HG03565 (cell line): ENCODE measurements around the gene IZUMO3.
"Not testable (repeated sequence)": the region's sequence is repeated elsewhere in the genome, so short reads cannot be mapped to it uniquely, and the experiment has no call there.

ENCODE experiments used
- ATAC-seq: cut with Tn5 transposase; IDR thresholded peaks from one replicate; pipeline ENCODE4 v1.9.1; 2021; ENCODE audit warnings: mild to moderate bottlenecking, moderate library complexity; ENCODE audit not compliant: unreplicated experiment

The IZUMO3 gene, protein sequence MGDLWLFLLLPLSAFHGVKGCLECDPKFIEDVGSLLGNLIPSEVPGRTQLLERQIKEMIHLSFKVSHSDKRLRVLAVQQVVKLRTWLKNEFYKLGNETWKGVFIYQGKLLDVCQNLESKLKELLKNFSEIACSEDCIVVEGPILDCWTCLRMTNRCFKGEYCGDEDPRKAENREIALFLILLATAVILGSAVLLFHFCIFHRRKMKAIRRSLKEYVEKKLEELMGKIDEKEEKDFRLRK

DNA sequence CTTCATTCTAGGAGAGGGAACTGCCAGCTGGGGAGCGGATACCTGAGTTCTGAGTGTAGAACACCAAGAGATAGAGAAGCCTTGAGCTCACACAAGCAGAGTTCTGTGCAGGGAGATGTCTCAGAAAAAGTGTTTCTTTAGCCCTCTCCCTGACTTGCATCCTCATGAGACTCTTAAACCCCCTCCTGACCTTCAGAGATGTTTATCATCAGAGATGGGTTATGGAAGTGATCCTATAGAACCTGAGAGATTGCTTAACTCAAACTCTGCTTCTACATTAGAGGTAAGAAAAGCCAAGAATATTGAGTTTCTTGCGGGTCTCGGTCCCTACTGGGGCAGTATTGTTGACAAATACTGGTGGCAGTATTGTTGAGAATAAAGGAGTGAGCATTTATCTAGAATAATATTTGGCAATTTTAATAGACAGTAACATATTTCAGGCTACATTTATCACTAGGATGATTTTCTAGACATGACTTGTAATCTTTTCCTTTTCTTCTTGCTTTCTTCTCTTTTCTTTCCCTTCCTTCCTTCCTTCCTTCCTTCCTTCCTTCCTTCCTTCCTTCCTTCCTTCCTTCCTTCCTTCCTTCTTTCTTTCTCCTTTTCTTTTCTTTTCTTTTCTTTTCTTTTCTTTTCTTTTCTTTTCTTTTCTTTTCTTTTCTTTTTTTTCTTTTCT lies at the start of gene IZUMO3:
Gene IZUMO3 (minus strand): TSS at position 51 of the 676 bp plus-strand sequence. CDS start 248 bp downstream, outside the sequence.
- no peak for ATAC-seq

DNA sequence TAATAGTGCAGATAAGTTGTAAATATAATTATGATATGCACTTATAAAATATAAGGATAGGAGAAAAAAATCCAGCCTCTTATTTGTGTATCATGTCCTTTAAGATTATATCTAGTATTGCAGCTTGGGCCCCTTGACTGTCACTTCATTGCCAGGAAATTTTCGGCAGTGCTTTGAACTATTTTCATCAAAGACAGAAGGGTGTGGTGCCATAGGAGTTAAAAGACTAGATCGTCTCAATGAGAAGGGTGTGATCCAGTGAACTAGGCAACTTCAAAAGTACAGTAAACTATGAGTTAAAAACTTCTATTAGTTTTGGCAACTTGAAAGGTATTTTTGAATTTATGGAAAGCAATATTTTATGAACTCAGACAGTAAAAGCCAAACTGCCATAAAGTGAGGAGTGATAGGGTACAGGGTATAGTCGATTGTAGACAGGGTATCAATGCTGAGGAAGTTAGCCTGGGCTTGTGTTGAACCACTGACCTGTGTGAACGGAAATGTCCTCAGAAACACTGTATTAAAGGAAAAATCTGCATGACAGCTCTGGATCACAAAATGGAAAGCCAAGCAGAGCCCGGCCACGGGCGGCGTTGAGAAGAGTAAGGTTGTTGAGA lies 48.6 kb upstream of the IZUMO3 start:
- ATAC-seq = no peak

DNA sequence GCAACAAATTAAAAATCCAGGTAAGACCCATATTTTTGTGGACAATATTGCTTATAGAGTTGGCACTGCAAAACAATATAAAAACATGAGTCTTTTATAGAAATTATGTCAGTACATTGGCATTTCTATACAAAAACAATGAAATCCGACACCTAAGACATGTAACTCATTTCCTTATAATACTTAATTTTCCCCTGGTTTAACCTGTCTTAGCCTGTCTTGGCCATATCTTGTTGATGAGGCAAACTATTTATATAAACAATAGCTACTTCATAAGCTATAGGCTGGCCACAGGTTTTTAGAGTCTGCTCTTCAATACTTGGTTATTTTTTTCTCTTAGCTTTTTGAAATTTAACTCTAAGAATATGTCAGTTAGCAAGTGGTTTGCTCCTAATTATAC lies 44.7 kb upstream of the IZUMO3 start:
- no peak for ATAC-seq

DNA sequence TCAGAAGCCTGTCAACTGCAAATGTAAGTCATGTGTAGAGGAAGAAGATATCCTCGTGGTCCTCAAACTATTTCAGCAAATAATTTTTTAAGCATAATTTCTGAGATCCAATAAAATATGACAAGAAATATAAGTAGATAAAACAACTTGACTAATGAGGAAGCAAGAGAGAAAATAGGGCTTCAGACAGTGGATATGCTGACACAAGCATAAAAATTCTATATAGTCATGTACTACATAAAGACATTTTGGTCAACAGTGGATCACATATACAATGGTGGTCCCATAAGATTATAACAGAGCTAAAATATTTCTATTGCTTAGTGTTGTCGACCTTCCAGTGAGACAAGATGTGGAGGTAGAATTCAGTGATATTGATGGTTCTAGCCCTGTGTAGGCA lies 42.2 kb upstream of the IZUMO3 start:
- ATAC-seq = no peak

DNA sequence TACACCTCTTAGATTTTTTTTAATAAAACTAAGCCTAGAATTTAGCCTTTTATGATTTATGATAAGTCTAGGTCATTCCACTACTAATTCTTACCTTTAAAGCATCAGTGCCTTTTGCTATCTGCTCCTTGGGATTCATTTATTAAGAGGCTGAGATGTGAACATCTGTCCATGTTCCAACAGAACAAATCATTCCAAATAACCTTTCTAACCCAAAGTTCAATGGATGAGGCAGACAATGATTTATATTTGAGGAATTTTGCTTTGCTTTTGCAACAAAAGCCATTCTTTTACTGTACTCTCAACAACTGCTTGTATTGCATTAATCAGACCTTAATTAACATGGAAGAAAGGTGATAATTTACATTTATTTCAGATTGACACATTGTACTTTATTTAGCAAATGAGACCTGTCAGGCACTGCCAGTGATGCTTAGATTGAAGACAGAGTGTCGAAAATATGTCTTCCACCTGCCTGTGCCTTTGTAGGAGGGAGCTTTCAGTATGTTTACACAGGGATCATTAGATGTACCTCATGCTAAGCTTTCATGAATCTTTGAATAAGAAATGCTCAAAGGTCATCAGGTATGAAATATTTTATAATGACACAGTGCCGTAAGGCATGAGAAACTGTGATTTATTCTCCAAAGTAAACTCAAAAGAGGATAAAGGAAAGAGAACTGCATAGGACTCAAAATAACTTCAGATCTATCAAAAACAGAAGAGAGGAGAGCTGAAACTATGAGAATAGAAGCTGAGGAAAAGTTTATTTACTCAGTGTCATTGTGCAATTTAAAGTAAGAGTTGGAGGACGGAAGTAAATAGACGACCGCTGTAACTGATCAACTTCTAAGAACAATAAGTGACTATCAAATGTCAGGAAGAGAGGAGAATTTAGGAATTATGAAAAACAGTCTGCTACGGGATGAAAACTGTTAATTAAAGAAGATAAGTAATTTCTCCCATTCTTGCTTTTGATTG lies 36.7 kb upstream of the IZUMO3 start:
- no peak for ATAC-seq

DNA sequence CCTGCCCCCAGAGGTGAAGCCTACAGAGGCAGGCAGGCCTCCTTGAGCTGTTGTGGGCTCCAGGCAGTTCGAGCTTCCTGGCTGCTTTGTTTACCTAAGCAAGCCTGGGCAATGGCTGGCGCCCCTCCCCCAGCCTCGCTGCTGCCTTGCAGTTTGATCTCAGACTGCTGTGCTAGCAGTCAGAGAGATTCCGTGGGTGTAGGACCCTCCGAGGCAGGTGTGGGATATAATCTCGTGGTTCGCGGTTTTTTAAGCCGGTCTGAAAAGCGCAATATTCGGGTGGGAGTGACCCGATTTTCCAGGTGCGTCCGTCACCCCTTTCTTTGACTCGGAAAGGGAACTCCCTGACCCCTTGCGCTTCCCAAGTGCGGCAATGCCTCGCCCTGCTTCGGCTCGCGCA lies 34.3 kb upstream of the IZUMO3 start:
- ATAC-seq = not testable (repeated sequence)

DNA sequence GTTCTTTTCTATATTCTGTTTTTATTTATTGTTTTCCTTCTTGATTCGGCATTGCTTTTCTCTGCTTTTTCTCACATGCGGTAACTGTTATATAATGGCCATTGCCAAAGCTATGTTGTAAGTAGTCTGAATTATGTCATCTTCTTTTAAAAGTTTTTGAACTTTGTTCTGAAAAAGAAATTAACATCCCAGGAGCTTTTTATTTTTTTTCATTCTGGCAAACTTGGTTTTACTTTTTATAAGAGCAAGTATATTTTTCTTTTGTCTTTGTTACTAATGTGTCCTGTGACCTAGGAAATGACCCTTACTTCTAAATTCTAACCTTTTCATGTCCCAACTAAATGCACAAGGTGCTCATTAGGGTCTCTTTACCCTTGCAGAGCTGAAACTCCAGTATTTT lies 26.7 kb upstream of the IZUMO3 start:
- no peak for ATAC-seq

DNA sequence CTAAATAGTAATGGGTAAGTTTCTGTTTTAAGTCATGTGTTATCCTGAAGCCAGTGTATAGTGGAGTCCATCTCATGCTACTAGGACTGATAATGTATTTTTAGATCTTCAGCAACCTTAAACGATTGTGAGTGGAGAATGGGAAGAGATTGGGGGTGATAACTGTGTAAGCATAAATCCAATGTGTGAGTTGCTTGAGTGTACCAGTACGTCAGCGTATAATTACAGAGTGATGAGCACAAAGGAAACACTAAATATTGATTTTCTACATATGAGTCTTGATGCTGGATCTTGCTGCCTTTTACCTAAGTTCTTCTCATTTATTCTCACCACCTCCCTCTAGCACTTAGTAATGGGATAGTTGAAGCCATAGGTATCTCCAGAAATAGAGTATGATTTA lies 16.3 kb upstream of the IZUMO3 start:
- ATAC-seq = no peak

DNA sequence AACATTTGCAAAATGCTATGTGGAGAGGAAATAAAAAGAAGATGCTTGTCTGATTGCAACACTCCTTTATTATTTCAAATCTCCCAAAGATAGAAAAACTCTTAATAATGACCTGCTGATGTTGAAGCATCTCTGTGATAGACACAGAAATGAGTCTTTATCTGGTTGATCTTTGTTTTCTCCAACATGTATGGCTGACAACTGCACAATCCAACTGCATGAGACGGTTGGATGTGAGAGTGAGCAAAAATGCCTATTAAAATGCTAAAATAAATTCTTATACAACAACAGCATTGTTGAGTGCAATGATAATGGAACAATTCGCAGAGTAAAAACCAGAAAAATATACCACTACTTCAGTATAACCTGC lies 7.5 kb upstream of the IZUMO3 start:
- ATAC-seq = no peak

DNA sequence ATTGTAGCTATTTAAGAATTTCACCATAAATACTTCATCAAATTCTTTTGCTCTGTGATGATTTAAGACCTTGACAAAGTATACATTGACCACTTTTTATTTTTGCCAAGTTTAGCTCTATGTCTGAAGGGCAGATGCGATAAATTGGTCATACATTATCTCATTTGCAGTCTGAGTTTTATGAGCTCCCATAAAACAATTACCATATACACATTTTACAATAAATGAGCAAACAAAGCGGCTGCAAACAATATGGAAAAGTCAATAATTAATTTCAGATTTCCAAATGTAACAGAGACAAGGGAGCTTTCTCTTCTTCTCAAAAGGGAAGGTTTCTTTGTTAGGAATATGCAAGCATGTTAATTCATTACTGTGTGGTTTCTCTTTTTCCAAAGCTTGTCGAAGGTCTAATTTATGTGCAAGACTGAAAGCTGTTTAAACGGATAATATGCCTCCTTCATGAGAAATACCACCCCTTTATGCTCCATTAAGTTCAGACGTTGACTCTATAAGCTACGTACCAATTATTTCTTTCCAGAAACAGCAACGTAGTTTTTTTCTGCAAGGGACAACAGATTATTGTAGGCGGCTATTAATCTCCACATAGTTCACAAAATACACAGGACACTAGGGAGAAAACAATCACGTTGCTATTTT lies 7.0 kb upstream of the IZUMO3 start:
- ATAC-seq = no peak

DNA sequence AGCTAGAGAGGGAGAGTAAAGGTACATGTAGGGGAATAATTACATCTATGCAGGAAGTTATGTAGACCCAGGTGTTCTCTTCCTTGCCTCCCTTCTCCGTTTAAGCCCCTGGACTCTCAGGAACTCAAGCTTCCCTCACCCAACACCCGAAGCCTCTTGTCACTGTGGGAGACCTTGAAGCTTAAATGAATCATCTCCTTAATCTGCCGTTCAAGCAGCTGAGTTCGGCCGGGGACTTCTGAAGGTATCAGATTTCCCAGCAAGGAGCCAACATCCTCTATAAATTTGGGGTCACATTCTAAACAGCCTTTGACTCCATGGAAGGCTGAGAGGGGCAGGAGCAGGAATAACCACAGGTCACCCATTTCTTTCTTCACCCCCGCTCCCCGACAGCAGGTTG lies 412 bp downstream of the IZUMO3 start:
- ATAC-seq = no peak

DNA sequence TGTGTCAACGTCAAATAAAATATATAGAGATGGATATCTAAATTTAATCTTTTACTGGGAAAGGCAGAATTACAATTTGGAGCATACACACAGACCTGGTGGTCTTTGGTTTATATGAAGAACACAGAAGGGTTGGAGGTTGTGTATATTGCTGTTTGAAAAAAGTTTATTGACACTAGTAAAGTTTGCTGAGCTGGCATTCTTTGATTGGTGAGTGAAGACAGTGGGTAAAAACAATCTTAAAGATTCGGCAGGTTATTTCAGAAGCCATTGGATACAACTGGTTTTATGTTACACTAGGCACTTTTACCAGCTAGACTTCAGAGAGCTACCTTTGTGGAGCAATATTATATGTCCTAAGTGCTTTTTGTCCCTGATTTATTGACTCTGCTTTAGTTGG lies 27.2 kb downstream of the IZUMO3 start:
- ATAC-seq = no peak

DNA sequence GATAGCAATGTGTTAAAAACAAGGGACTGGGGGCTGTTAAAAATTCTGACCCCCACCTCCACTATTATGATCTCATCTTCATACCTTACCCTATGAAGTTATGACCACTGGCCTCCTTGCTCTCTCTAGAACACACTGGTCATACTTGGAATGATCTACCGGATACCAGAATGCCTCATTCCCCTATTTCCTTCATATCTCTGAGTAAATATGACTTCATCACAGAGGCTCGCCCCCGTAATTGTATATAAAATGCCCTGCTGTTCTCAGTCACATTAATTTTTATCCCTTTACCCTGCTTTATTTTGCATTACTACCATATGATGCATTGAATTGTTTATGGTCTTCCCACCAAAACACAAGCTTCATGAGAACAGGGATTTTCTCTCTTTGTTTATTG lies 29.2 kb downstream of the IZUMO3 start:
- no peak for ATAC-seq

DNA sequence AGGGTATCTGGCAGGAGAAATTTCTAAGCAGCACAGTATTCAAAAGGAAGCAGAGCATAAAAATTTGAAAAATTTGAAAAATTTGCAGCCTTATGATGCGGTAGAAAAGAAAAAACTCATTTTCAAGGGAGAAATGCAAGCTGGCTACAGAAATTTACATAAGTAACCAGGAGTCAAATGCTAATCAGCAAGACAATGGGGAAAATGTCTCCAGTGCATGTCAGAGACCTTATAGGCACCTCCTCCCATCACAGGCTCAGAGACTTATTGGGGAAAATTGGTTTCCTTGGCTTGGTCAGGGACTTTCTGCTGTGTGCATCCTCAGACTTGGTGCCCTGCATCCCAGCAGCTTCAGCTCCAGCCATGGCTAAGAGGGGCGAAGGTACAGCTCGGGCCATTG lies 35.8 kb downstream of the IZUMO3 start:
- no peak for ATAC-seq

DNA sequence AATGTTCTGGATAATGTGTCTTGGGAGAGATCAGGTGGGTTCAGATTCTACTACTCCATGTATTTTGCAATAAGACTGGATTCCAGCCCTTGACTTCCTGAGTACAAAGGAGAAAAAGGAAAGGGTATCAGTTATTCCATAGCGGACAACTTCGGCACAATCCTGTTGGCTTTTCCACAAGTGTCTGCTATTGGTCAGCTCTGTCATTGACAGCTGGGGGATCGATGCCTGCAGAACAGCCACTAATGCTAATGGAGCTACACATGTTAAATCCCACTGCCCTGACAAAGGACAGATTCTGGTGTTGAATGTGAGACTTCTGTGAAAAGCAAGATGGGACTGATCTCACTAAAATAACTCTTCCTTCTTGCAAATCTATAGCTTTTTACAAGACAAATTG lies 41.2 kb downstream of the IZUMO3 start:
- no peak for ATAC-seq

DNA sequence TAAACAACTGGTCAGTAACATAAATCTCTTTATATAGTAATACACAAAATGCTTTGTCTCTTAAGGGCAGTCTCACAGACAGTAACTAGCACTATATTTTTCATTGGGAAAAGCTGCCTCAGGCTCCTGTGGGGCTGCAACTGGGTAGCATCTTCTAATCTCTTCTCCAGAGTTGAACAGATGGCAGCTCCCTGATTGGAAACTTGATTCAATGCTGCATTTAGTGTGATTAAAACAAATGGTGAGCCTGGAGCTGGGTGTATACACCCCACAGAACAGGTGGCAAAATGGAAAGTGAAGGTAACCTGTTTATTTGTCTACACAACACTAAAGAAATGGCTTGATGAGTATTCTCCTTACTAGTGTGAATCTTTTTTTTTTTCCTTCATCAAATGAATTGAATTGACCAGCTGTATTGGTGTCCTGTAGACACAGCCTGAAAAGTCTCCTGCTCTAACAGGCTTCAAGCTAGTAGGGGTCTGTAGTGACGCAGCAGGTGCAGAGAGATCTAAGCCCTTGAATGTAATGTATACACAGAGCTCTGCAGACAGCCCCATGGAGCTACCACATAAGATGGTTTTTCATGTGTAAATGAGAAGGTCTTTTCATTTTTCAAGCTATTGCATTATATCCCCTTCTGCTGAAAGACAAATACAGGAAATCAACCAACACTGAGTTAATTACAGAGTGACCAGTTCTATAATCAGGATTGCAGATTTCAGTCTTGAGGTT lies 43.3 kb downstream of the IZUMO3 start:
- ATAC-seq = no peak

DNA sequence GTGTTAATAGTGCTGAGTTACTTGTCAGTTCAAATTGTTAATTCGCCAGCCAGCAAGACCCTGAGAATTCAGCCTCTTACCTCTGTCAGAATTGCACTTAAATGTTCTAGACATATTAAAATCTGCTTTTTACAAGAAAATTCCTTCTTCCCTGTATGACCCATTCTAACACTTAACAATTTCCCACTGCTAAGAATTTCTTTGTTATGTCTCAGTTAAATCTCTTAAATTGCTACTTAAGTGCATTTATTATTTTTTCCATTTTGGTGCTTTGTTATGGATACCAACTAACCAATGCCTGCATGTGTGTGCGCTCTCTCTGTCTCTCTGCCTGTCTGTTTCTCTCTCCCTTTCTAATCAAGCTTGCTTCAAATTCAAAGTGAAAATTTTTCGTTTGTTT lies 44.9 kb downstream of the IZUMO3 start:
- ATAC-seq = no peak

DNA sequence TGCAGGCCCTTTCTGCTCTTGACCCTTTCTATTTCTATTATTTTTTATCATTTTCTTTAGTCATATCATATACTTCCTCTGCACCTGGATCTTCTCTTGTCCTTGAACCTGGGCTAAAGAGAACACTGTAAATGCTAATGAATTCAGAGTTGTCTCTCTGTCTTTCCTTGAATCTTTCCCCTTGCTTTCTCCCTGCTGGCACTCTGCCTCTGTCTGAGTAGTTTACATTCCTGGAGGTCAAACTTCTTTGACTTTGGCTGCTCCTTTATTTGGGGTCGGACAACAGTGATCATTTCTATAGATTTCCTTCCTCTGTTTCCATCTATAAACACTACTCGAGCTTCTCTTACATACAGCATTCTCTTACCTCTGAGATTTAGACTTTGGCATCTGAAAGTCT lies 47.1 kb downstream of the IZUMO3 start:
- ATAC-seq = no peak

DNA sequence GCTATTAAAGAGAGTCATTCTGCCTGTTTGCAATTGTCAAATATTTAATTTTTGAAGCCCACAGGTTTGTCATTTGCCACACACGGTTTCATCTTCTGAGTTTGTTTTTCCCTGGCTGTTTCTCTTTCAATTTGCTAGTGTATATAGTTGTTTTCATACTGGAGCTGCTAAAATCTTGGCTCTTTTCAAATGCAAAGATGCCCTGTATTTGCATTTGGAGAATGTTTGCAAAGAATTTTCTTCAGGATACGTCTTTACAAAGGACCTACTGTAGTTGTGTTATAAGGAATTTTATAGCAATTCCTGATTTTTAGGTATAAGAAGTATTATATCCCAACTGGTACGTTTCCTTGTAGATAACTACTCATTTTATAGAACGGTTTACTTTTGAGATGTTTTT lies 48.0 kb downstream of the IZUMO3 start:
- no peak for ATAC-seq
